ENCODE results near the gene ASB17. TPM values are rescaled to one million over a fixed set of nuclear protein-coding genes. Genes with fewer than 3 reads are reported as not detected.

ASB17 gene, protein sequence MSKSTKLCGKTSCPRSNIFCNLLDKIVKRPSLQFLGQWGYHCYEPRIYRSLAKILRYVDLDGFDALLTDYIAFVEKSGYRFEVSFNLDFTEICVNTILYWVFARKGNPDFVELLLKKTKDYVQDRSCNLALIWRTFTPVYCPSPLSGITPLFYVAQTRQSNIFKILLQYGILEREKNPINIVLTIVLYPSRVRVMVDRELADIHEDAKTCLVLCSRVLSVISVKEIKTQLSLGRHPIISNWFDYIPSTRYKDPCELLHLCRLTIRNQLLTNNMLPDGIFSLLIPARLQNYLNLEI
- total RNA-seq: not detected in 2 replicates

DNA sequence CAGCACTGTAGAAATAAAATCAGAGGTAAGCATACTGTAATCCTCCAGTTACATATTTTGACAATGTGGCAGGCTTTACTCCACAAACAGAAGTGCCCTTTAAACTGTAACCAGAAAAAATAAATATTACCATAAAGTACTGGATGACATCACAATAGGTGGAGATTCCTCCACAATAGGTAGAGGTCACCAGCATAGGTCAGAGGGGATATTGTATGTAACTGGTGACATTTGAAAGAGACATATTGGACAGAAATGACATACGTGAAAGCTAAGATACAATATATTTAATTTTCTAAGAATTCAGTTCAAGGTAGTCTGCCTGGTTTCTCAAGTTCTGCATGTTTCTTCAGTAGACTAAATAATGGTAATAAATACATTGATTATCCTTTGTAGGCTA lies at the start of gene ASB17:
Gene ASB17 (minus strand): TSS at position 101 of the 400 bp plus-strand sequence. CDS start 113 bp downstream, outside the sequence.

Other genes starting within 250 kb of the ASB17 start
- 25.2 and 37.7 TPM in 2 replicates for gene ACADM, start 207.7 kb downstream of the ASB17 start, total RNA-seq
- 88.8 and 97.1 TPM in 2 replicates for gene RABGGTB, start 146.1 kb downstream of the ASB17 start, total RNA-seq
- gene MSH4, start 135.5 kb downstream of the ASB17 start, total RNA-seq: 0.10 and 0.33 TPM in 2 replicates
- gene ST6GALNAC3, start 142.3 kb upstream of the ASB17 start, total RNA-seq: 30.4 and 56.6 TPM in 2 replicates